HG03196 (cell line): Measurements from ENCODE around the gene GBX1.

Experiments
- ATAC-seq: cut with Tn5 transposase; IDR thresholded peaks from one replicate; pipeline ENCODE4 v1.9.1; 2021; ENCODE audit not compliant: unreplicated experiment

Gene GBX1

DNA sequence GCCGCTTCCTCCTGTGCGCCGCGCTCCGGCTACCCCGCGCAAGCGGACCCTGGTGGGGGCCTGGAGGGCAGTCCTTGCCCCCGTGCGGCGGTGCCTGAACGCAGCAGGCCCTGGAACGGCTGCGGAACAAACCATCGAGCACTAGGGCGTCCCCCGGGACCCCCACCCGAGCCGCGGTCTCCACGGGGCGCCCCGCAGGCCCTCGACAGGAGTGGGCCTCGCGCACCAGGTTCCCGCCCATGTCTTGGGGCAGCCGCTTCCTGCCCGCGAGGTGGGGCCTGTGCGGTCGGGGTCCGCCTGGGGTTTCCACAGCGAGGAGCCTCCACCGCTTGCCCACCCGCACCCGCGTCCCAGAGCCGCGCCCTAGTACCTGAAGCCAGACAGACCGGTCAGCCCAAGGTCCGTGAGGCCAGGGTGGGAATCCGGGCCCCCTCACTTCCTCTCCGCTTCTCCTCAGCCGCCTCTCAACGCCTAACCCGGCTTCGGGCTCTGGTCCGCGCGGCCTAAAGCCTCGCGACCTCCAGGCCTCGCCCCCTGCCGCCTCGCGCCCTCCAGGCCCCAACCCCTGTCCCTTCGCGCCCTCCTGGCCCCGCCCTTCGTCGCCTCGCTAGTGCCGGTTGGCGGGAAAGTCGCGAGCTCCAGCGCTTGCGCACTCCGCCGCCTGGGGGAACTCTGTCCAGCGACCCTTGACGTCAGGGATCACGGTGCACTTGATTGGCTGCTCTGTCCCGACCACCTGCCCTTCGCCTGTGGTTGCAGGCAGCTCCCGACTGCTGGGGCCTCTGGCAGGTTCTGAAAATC lies 7.0 kb upstream of the GBX1 start:
- ATAC-seq, result no peak

DNA sequence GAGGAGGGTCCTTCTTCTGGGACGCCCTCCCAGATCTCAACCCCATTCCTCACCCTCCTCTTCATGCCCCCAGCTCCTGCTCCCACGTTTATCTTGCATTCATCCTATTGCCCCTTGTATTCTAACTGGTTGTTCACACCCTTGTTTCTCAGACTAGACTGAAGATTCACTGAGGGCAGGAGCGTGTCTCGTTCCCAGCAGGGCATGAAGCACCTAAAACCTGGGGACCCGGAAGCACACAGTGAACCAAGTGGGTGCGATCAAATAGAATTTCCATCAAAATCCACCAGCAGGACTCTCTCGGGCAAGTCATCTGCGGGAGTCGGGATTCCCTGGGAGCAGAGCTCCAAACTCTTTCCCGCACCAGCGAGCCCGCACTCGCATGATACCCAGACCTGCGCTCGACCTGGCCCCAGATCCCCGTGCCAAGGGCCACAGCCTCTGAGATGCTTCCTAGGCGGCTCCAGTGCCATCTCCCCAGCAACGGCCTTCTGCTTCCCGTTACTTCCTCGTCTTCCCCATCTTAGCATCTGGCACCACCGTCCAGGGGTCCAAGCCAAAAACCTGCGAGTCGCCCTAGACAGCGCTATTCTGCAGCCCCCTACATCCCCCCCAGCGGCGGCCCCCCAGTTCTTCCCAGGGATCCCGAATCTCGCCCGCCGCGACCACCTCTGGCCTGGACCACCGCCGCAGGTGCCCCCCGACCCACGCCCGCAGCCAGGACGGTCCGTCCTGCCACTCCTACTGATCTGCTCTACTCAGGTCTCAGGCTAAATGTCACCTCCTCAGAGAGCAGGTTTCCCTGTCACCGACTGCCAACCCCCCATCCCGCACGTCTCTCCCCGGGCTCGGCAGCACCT lies 6.1 kb upstream of the GBX1 start:
- no peak for ATAC-seq

DNA sequence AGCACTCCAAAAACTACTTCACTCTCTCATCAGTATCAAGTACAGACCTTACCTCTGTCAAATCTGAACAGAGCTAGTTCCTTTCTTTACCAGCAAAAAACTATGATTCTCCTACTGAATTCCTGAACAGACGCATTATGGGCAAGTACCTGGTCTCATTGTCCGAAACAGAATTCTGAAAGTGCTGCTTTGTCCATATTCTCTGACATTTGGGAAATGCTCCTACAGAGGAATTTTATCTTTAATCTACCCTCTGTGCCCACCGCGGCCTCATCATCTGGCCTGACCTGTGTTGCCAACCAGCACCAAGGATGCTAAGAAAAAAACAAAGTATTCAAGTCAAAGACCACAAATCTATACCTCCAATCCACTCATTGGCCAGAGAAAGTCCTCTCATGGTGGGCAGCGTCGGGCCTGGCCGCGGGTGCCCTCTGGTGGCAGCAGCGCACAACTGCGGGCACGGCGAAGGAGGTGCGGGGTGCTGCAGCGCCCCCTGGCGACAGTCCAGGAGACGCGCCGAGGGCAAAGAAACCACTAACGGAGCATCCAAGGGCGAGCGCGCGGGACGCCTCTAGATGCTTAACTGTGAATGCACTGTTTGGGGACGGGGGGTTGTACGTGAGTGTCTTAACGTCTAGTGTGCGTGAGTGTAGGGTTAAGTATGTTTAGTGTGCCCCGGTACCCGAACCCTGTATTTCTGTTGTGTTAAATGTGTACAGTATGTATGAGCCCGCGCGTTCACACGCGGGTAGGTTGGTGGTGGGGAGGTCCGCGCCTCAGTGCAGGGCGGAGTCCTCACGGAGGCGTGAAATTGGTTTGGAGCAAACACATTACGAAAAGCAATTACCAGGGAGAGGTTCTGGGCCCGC lies 5.0 kb upstream of the GBX1 start:
- peak; percentile 58 for ATAC-seq

DNA sequence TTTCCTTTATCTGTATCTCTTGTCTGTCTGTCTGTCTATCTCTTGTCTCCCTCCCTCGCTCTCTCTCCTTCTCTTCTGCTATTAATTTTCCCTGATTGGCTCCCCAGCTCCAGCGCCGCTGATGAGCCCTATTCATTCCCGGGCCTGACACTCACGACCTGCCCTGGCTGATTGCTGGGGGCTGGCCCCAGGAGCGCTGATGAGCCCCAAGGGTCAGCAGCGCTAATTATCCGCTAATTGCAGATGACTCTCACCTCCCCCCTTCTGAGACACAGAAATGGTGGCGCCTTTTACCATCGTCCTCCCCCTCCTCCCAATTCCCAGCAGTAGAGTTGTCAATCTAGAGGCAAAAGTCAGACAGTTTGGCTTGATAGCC lies 1.3 kb upstream of the GBX1 start:
- no peak for ATAC-seq

DNA sequence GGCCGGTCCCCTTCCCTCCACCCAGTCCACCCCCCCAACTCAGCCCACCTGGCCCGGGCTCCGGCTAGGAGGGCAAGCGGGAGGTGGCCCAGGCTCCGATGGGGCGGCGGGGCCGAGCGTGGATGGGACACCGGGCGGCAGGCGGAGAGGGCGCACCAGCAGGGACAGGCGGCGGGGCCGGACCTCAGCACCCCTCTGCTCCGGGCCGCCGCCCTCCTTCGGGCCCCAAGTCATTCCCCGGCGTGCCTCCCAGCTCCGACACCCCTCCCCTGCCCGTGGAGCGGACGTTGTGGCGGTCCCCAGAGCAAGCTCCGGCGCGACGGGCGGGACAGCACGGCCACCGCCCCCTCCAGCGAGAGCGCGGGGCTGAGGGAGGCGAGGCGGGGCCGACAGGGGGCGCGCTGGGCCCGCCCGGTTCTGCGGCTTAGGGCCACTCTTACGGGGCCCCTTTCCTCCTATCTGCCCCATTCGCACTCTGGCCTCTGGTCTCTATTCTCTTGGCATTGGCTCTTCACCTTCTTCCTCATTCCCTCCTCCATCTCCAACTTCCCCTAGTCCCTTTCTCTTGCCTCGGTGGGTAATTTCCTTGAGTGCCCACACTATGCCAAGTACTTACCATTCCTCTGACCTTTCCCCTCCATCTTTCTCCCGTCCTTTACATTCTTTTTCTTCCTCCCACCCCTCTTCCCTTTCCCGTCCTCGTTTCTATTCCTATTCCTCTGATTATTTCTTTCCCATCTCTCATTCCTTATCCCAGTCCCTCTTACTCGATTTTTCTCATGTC lies 701 bp upstream of the GBX1 start:
- ATAC-seq, result no peak

DNA sequence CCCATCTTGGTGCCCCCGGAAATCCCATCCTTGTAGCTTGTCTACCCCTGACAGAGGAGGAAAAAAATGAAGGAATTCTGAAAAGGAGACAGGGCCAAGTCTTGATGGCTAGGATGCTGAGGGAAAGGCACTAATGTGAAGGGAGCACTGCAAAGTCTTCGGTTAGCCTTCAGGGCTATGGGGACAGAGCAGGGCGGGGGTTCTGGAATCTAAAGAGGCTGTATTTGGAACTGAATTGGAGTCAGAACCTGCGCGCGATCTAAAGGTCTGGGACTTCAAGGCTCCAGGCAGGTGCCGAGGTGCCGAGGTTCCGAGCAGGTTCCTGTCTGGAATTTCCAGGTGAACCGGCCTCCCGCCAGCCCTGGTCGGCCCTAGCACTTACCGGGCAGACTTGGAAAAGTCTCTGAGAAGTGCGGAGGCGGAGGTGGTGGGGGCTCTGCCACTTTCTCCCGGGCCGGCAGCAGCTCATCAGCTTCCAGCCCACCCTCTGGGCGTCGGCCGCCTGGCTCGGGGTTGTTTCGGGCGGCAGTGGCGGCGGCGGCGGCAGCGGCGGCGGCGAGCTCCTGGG lies 781 bp downstream of the GBX1 start:
- no peak for ATAC-seq

DNA sequence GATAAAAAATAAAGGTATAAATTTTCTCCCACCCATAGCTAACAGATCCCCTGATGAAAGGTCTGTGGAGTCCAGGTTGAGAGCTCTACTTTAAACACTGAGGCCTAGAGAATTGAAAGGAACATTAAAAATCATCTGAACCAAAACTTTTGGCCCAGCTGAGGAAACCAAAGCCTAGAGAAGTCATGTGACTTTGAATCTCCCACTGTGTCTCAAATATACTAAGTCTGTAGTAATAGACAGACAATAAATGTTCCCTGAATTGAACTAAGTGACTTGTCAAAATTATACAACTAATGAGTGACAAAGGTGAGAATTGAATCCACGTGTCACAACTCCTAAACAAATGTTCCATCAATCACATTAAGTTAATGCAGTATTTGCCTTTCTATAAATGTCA lies 5.7 kb downstream of the GBX1 start:
- no peak for ATAC-seq

DNA sequence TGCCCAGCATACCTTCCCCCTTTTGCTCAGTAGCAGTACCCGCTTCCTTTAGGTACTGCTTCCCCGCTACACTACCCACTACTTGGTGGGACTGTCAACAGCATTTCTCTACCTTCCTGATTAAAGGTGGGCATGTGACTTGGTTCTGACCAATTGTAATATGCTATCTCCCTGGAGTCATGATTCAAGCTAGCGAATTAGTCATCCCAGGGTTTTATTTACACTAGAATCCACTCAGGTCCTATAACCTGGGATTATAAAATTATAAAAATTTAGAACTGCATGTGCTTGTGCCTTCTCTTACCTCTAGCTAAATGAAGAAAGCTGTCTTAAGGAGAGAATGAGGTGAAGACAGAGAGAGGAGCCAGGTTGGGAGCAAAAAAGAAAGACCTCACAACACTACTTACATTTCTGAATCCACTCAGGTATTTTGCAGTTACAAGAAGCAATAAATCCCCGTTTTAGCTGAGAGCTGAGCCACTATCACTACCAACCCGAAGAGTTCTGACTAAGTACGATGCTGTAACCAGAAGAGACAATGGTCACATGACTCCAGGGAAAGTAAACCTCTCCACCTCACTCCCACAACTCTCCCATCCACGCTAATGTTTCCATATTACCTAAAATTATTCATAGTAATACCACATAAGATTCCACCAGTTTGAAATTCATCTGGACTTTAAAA lies 9.7 kb downstream of the GBX1 start:
- no peak for ATAC-seq

DNA sequence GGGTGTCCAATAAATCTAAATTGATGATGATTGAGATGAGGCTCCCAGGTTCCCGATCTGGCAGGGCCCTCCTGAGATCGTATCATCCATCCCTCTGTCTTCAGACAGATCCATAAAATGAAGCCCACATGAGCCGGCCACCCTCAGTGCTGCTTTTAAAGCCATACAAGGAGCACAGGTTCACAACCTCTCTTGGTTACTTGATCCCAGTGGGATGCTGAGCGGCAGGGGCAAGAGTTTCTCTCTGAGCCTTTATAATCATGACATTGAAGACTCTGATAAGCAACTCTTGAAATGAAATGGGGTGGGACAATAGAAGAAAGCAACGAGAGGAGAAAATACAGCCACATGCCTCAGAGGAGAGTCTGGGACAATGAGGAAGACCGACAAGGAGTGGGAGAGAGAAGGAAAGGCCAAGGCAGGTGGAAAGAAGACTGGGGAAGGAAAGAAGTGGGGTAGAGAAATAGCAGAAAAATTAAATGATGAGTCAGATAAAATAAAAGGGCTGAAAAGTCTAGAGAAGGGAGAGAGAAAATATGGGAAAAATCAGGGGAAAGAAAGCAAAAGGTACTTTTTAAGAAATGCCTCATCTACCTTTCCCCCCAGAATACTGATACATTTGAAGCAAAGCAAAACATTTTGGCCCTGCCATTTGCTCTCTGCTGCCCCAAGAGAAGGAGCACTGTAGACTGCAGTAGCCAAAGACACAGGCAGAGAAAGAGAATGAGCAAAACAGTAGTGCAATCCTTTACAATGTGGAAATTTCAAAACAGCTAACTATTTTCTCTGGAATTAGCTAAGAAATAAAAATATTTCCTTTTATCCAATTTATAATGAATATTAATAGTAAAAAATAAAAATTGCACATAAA lies 14.6 kb downstream of the GBX1 start:
- ATAC-seq, result no peak

DNA sequence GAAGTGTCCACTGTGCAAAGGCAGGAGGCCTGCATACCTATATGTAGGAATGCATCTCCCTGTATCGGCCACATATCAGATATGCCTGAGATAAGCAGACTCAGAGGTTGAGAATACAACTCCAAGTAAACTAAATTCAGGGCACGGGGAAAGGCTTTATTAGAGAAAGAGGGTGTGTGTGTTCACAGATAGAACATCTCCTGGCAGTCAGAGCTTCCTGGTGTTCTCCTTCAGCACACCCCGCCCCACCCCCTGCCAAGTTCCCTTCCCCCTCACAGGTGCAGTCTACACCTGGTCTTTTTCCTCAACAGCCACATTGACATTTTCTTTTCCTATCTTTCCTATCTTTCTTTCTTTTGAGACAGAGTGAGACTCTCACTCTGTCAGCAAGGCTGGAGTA lies 17.1 kb downstream of the GBX1 start:
- no peak for ATAC-seq

DNA sequence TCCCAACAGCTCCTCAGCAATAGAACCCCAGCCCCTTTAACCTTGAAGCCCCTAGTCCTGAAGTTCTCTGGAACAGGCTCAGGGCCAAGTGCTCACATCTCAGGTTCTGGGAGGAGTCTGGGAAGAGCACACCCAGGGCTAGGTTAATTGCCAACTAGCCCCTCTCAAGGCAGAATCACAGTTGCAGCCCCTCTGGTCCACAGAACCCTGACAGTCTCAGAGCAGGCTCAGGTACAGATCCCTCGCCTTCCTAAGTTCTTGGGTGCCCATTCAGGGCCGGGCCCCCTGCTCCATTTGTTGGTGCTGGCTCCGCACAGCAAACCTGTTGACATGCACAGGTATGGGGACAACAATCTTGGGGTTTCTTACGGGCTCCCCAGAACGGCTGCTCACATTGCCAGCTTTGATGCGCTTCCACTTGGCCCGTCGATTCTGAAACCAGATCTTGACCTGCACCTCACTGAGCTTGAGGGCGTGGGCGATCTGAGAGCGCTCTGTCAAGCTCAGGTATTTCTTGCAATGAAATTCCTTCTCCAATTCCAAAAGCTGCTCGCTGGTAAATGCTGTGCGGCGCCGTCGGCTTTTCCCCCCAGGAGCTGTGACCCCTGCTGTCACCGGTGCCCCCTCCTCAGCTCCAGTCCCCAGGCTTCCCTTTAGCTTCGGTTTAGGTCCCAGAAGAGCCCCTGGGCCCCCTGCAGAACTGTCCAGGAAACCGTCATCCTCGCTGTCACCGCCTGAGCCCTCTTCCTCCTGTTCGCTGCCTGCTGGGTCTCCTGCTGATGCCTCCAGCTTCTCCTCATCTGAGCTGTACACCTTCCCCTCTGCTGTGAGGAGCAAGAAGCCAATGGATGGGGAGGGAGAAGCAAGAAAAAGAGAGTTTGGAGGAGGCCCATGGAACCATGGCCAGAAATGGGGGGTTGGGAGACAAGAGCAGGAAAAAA lies 18.9 kb downstream of the GBX1 start:
- ATAC-seq, result no peak

DNA sequence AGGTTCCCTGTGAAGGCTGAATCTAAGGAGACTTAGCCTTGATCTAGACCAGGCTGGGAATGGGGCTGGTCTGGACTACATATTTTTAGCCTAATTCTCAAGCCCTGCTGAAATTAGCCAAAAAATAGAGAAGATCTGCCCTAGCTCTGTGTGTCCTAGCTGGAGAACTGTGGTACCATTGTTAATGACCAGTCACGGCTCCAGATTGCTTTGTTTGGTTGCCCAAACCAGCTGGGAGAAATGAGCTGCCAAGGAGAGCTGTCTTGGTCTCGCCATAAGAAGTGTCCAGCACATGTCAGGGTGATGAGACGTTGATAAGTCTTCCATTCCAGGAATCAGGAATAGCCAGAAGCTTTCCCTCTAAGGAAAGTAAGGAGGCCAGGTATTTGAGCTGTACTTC lies 20.7 kb downstream of the GBX1 start:
- ATAC-seq, result no peak

DNA sequence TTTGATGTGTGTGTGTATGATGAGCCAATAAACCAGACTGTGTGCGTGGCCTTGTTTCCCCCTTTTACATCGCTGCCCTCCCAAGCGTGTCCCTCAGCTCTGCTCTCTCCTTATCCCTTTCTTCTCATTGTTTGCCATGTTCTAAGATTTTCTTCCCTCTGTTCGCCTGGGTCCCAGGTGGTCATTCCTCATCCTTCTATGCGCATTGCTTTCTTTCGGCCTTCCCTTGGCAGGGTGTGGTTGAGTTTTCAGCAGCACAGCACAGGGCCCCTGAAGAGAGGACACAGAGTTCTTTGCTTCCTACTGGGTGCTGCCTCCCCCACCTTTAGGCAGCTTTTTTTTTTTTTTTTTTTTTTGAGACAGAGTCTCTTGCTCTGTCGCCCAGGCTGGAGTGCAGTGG lies 23.1 kb downstream of the GBX1 start:
- no peak for ATAC-seq

DNA sequence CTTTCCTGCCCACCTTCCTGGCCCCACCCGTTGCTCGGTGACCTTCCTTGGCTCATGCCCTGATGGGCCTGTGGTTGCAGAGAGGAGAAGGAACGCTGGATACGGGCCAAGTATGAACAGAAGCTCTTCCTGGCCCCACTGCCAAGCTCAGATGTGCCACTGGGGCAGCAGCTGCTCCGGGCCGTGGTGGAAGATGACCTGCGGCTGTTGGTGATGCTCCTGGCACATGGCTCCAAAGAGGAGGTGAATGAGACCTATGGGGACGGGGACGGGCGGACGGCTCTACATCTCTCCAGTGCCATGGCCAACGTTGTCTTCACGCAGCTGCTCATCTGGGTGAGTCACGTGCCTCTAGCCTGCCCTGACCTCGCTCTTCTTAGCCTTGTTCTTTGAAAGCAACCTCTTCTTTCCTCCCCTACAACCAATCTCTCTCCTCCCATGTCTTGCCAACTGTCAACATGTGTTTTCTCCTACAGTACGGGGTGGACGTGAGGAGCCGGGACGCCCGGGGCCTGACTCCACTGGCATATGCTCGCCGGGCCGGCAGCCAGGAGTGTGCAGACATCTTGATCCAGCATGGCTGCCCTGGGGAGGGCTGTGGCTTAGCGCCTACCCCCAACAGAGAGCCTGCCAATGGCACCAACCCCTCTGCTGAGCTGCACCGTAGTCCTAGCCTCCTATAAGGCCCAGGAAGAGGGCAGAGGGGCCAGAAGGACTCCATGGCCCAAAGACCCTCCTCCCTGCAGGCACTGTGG lies 24.1 kb downstream of the GBX1 start:
- no peak for ATAC-seq

DNA sequence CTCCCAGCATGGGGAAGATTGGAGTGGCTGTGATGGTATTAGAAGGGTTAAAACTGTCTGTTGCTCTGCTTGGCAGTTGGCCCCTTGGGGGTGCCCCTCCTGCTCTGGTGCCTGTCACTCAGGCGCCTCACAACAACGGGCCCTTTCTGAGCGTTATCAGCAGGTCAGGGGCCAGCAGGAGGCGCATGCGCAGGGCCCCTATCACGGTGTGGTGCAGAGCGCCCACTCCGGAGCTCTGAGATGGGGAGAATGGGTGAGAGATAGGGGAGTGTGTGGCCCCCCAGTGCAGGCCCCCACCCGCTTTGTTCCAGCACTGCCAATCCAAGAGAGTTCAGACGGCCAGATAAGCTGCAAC lies 24.8 kb downstream of the GBX1 start:
- ATAC-seq, result no peak

DNA sequence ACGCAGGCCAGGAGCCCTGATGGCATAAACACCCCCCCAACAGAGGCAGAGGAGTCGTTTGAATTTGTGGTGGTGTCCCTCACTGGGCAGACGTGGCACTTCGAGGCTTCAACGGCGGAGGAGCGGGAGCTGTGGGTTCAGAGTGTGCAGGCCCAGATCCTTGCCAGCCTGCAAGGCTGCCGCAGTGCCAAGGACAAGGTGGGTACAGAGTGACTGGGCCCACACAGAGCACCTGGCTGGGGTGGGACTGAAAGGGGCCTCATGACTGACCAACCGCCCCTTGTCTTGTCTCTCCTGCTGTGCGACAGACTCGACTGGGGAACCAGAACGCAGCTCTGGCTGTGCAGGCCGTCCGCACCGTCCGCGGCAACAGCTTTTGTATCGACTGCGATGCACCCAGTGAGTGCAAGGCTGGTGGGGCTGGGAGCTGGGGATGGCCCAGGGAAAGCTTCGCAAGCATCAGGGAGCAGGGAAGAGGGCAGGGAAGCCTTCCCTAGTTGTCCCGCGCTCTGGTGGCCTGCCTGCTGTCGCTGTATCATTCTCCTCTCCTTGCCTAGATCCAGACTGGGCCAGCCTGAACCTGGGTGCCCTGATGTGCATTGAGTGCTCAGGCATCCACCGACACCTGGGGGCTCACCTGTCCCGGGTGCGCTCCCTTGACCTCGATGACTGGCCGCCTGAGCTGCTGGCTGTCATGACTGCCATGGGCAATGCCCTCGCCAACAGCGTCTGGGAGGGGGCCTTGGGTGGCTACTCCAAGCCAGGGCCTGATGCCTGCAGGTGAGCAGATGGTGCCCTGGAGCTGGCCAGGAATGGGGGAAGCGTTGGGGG lies 25.4 kb downstream of the GBX1 start:
- no peak for ATAC-seq
